T-helper 22 cell (primary cell): Measurements from ENCODE around the gene CEP104.

ENCODE experiments used
- DNase-seq: peaks from one replicate; pipeline ENCODE4 v3.0.0-alpha.2; 2020; ENCODE audit warnings: low read depth

The CEP104 gene

DNA sequence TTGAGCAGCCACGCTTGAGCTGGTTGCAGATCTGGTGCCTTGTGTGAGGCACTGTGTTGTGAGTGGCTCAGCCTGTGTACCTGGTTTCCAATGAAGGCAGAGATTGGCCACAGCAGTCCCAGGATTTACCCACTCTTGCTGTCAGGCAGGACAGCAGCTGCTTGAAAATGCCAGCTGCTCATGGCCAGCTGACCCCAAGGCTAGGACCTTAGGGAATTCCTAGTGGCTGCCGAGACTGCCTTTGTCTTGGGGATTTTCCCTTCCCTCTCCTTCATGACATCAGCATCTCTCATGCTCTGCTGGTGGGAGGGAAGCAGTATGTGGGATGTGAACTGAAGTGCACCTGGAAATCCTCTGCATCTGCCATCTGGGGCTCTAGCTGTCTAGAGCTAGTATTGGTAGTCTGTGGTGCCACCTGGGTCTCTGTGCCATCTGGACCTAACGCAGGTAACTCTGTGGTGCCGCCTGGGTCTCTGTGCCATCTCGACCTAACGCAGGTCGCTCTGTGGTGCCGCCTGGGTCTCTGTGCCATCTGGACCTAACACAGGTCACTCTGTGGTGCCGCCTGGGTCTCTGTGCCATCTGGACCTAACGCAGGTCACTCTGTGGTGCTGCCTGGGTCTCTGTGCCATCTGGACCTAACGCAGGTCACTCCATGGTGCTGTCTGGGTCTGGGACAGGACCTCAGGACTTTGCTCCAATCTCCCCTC, 56.9 kb downstream of the CEP104 start:
- DNase-seq, result no peak

- DNase-seq, result peak; percentile 88
These were observed 60.6 kb downstream of the CEP104 start, which contains the start of gene LRRC47 for GRCh38 chr1:3796215-3797061. LRRC47 (minus strand) TSS chr1:3796498; CDS start chr1:3796476, 22 bp downstream.

GRCh38 chr1:3795453-3796214, 61.4 kb downstream of the CEP104 start:
- no peak for DNase-seq

- DNase-seq, result no peak
These were observed 66.1 kb downstream of the CEP104 start for GRCh38 chr1:3790952-3791351.

GRCh38 chr1:3790500-3790923, 66.5 kb downstream of the CEP104 start:
- no peak for DNase-seq

- DNase-seq, result no peak
These were observed 67.3 kb downstream of the CEP104 start for GRCh38 chr1:3789421-3790300.

DNA sequence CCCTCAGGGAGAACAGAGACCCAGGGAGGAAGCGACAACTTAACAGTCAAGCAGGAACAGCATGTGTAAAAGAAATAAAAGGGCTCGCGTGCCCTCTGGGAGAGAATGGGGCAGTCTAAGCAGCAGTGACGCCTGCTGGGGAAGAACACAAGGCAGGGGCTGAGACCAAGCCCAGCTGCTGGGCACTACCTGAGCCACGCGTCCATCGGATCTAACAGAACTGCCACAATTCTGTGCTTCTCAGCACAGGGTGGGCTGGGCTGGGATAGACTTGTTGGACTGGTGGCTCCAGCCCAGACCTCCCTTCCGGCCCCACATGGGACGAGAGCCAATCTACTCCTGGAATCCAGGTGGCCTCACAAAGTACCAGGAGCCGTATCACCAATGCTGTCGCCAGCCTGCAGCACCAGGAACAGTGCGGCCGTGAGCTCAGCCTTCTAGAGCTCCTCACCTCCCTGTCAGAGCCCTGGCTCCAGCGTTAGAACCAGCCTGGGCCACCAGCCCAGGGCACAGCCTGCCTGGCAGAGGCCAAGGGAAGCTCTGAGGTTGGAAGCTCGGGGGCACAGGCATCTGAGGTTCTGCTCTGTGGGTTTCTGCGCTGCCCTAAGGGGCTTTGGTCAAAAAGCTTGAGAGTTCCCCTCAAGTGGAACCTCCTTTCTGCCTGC, 68.1 kb downstream of the CEP104 start:
- no peak for DNase-seq

DNA sequence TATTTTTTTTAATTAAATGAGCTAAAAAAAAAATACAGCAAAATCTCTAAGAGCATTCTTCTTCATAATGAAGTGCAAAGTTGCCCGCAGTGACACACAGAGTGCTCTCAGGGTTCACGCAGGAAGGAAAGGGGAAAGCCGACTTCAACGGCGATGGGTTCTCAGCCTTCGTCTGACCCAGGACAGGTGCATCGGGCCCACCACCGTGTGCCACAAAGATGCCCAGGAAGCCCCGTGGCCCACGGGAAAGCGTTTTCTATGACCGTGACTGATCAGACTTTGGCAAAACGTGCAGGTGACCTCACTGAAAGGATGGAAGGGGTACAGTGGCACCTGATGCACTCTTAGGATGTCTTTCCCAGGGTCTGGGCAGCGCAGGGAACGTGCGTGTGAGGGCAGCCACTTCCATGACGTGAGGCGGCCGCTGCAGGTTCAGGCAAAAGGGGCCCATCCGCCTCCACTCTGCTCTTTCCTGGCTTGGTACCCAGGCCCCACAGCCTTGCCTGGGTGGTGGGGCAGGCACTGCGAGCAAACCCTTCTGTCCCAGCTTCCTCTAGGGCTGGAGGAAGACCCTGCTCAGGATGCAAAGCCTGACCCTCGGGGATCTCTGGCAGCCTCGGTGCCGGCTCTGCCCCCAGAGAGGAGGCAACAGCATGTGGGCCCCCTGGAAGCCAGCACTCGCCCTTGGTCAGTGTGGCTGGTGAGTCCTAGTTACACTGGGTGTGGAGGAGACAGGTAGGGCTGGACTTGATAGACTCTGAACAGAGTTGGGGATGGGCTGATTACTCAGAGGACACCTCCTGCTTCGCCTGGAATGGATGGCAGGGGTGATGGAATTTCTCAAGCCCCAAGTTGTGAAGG, 69.0 kb downstream of the CEP104 start:
- peak; percentile 13 for DNase-seq

GRCh38 chr1:3787349-3787715, 69.7 kb downstream of the CEP104 start:
- peak; percentile 57 for DNase-seq

- no peak for DNase-seq
These were observed 70.3 kb downstream of the CEP104 start for GRCh38 chr1:3786468-3787348.

GRCh38 chr1:3785456-3786157, 71.4 kb downstream of the CEP104 start:
- DNase-seq, result no peak

DNA sequence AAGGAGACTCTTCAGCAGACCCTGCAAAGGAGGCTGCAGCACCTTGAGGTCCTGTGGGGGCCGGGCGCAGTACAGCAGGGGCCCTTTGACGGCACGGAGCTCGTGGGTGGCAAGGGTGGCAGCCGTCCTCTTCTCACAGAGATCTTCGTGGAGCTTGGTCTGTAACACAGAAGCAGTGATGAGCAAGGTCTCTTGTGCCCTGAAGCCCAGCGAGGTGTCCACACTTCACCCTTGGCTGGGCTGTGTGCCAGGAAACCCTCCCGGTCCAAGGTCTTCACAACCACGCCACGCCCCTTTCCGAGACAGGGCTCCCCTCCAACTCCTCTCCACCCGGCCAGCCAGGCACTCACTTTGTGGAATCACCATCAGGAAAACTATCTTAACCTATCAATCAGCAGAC, 72.0 kb downstream of the CEP104 start:
- no peak for DNase-seq

GRCh38 chr1:3783651-3784474, 73.1 kb downstream of the CEP104 start:
- DNase-seq, result no peak

DNA sequence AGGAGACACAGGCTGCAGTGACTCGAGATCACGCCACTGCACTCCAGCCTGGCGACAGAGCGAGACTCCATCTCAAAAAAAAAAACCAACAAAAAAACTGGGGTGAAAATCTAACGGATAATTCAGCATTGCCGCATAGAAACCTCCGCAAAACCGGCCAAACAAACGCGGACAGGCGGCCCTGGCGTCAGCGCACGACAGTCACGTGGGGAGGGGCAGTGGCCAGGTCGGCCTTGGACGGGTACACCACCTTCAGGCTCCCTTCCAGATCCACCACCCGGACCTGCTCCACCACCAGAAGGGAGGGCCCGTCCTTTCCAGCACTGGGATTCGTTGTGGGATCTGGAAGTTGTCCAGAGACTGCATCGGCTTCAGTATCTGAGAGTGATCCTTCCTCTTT, 76.1 kb downstream of the CEP104 start:
- no peak for DNase-seq

DNA sequence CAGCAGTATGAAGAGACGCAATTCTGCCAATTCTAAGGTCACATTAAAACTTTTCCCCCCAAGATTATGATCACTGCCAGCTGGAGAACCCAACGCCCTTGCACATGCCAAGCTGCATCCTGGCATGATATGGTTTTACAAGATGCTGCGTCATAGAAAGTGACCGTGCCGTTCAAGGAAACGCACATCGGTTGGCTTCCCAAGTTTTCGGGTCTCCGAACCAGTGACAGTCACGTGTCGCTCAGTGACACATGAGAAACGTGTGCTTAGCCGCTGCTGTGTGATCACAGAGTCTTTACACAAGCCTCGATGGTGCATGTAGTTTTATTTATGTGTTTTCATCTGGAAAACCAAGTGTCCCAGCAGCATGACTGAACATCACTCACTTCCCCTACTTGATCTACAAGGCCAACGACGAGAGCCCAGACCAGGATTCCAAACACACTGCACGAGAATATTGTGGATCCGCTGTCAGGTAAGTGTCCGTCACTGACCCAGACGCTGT, 77.0 kb downstream of the CEP104 start:
- no peak for DNase-seq

- DNase-seq, result no peak
These were observed 77.6 kb downstream of the CEP104 start for GRCh38 chr1:3779265-3779911.
